Measurements from ENCODE around the gene HYAL3. TPM values are rescaled to one million over a fixed set of nuclear protein-coding genes. Genes with fewer than 3 reads are reported as not detected.

The HYAL3 gene
- total RNA-seq, 2 experiments from 2014 or later, result 2.7 to 3.5 TPM

DNA sequence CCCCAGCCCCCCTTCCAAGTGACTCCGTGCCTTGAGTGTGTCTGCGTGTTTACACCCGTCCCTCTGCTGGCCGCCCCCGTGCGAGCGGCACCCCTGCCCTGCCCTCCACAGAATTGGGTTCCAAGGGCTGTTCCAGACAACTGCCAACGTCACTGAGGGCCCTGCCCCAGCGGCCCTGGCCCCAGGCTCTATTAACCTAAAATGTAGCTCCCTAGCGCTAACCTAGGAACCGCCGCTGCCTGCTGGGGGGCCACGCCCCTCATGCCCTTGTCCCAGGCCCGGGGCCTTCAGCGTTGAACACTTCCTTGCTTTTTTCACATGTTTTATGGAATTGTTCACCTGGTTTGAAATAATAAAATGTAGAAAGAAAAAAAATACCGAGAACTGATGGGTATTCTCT, 40.2 kb downstream of the HYAL3 start:
- Histone ChIP-seq H3K4me3 (ENCODE audit: low read depth, low read length, poor library complexity, severe bottlenecking) (no peak overlapping the region), H2AFZ (ENCODE audit: low read length) (no peak overlapping the region), H3K4me2 (ENCODE audit: low read length) (no peak overlapping the region), H3K9me2 (ENCODE audit: insufficient read depth, low read length) (no peaks in the 10 kb centered on the region), H3K27ac (ENCODE audit: low read depth, low read length, poor library complexity, severe bottlenecking) (no peak overlapping the region), H3K9me3 (ENCODE audit: low read length) (no peaks in the 10 kb centered on the region), H4K20me1 (ENCODE audit: insufficient read depth, low read length) (no peaks in the 10 kb centered on the region), H3K4me1 (ENCODE audit: insufficient read depth, low read length, poor library complexity, severe bottlenecking) (peaks cover 4% of the 10 kb centered on the region), H3K36me3 (ENCODE audit: insufficient read depth, low read length) (peaks cover 52% of the 10 kb centered on the region), H3K79me2 (ENCODE audit: insufficient read depth, low read depth, low read length) (no peaks in the 10 kb centered on the region)
- no peak for TF ChIP-seq EZH2phosphoT487 (IDR thresholded peaks at IDR 0.05; ENCODE audit: borderline replicate concordance, low read depth, low read length)
- TF ChIP-seq, protein P1, sequence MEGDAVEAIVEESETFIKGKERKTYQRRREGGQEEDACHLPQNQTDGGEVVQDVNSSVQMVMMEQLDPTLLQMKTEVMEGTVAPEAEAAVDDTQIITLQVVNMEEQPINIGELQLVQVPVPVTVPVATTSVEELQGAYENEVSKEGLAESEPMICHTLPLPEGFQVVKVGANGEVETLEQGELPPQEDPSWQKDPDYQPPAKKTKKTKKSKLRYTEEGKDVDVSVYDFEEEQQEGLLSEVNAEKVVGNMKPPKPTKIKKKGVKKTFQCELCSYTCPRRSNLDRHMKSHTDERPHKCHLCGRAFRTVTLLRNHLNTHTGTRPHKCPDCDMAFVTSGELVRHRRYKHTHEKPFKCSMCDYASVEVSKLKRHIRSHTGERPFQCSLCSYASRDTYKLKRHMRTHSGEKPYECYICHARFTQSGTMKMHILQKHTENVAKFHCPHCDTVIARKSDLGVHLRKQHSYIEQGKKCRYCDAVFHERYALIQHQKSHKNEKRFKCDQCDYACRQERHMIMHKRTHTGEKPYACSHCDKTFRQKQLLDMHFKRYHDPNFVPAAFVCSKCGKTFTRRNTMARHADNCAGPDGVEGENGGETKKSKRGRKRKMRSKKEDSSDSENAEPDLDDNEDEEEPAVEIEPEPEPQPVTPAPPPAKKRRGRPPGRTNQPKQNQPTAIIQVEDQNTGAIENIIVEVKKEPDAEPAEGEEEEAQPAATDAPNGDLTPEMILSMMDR (conservative IDR thresholded peaks at IDR 0.05; ENCODE audit: low read length), result no peak
- intact Hi-C loops (cut with micrococcal nuclease; ENCODE audit: unreplicated experiment), result no loop called here
- BruUV-seq (replicated peaks), result no TSS peak
- ChIA-PET POLR2A (interaction anchor here (0.6 kb wide), 1 partner anchor 23 kb away, joined by 3 read pairs; the partner anchor contains the start of gene GNAI2), CTCF (ENCODE audit: unreplicated experiment) (interaction anchor here (0.6 to 1.9 kb wide), 2 partner anchors 12 to 67 kb away, joined by 3 to 6 read pairs; no protein-coding TSS in a partner anchor)
- no peak for DNase-seq (ENCODE audit: low spot score)

DNA sequence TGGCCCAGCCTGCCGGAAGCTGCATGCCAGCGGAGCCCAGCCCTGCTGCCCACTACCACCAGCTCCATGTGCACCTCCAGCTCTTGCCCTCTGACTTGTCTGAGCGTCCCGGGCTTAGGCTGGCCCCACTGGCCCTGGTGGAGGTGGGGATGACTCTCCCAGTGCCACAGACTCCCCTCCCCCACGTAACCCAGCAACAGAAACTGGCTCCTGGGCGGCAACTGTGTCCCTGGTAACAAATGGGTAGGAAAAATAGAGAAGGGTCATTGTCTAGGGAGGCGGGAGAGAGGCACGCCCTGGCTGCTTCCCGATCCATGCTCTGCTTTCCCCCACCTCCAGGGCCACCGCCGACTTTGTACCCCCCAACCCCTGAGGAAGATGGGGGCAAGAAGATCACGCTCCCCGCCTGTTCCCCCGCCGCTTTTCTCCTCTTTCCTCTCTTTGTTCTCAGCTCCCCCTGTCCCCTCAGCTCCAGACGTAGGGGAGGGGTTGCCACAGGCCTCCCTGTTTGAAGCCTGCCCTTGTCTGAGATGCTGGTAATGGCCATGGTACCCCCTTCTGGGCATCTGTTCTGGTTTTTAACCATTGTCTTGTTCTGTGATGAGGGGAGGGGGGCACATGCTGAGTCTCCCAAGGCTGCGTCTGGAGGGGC, 41.0 kb downstream of the HYAL3 start:
- no peak overlapping the region for H3K27ac ChIP-seq (ENCODE audit: low read depth, low read length, poor library complexity, severe bottlenecking)
- no peak for DNase-seq (ENCODE audit: low spot score)
- no peak overlapping the region for H3K4me3 ChIP-seq (ENCODE audit: low read depth, low read length, poor library complexity, severe bottlenecking)
- peaks cover 4% of the 10 kb centered on the region for H3K4me1 ChIP-seq (ENCODE audit: insufficient read depth, low read length, poor library complexity, severe bottlenecking)
- POLR2A ChIA-PET, result no interaction called here
- CTCF ChIA-PET (ENCODE audit: unreplicated experiment), result no interaction called here
- BruUV-seq (replicated peaks), result no TSS peak
- no peaks in the 10 kb centered on the region for H3K9me2 ChIP-seq (ENCODE audit: insufficient read depth, low read length)
- H3K9me3 ChIP-seq (ENCODE audit: low read length), result no peaks in the 10 kb centered on the region
- no peak overlapping the region for H2AFZ ChIP-seq (ENCODE audit: low read length)
- intact Hi-C loops (cut with micrococcal nuclease; ENCODE audit: unreplicated experiment), result no loop called here
- peaks cover 58% of the 10 kb centered on the region for H3K36me3 ChIP-seq (ENCODE audit: insufficient read depth, low read length)
- H3K4me2 ChIP-seq (ENCODE audit: low read length), result no peak overlapping the region
- TF ChIP-seq, protein P1 (conservative IDR thresholded peaks at IDR 0.05; ENCODE audit: low read length), result no peak
- TF ChIP-seq EZH2phosphoT487 (IDR thresholded peaks at IDR 0.05; ENCODE audit: borderline replicate concordance, low read depth, low read length), result no peak
- H3K79me2 ChIP-seq (ENCODE audit: insufficient read depth, low read depth, low read length), result no peaks in the 10 kb centered on the region
- no peaks in the 10 kb centered on the region for H4K20me1 ChIP-seq (ENCODE audit: insufficient read depth, low read length)
